MM.1S (cell line): ENCODE results near the gene NFATC1.

Source experiments
- CTCF ChIP-seq: fragments of 300-600 bp; sonication (generic); IDR thresholded peaks from 2 replicates; pipeline ENCODE4 v1.5.1; 2016; ENCODE audit warnings: antibody characterized with exemption, low read length, mixed read lengths
- EZH2 ChIP-seq: fragments of 300-600 bp; sonication (generic); optimal IDR thresholded peaks from 2 replicates; pipeline ENCODE3; 2017; ENCODE audit warnings: low read depth, mild to moderate bottlenecking, antibody characterized with exemption, low read length, mixed read lengths
- EZH2phosphoT487 ChIP-seq: fragments of 300-600 bp; sonication (generic); IDR thresholded peaks from 2 replicates; pipeline ENCODE4 v1.6.1; 2018; ENCODE audit warnings: antibody characterized with exemption, low read length

DNA sequence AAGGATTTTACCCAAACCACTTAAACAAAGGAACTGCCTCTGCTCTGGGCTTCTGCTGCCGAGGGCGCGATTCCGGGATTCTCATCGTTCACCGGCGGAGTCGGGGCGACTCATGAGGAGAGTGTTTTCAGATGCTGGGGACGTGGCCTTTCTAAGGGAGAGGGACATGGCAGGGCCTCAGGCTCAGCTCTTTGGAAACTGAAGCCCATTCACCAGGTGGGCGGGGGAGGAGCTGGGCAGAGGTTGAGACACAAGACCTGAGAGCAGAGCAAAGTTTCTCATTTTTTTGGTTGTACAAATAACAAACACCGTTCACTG, 29.8 kb downstream of the NFATC1 start:
- TF ChIP-seq EZH2 (no peak), CTCF (no peak), EZH2phosphoT487 (no peak)
